Measurements from ENCODE around the gene PLA2G4A.

PLA2G4A gene

DNA sequence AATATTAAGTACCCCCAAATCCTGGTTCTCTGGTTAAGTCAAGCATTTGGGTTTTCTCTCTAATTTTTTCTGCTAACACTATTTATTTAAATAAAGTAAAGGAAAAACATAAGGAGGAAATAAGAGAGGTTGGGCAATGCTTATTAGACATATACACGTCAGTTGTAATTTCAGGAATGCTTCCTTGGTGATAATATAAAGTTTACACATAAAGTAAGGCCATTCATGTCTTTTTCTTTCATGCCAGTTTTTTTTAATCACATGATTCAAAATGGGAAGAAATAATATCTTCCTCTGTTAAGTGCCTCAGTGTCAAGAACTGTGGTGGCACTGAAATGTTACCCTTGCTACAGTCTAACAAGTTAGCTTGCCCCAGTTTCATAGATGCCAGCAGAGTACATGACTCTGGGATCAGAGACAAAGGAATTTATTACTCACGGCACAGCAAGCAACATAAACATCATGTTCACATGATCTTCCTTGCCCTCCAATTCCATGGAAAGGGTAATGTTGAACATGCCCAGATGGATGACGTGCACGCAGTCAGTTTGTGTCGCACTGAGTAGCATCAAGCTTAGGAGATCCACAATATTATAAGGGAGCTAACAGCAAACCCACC lies 184.9 kb downstream of the PLA2G4A start:
- no peak overlapping the region for H3K4me3 ChIP-seq (ENCODE audit: low read depth, low read length)
- no peak for DNase-seq (ENCODE audit: low read depth)
- TF ChIP-seq, protein P1, sequence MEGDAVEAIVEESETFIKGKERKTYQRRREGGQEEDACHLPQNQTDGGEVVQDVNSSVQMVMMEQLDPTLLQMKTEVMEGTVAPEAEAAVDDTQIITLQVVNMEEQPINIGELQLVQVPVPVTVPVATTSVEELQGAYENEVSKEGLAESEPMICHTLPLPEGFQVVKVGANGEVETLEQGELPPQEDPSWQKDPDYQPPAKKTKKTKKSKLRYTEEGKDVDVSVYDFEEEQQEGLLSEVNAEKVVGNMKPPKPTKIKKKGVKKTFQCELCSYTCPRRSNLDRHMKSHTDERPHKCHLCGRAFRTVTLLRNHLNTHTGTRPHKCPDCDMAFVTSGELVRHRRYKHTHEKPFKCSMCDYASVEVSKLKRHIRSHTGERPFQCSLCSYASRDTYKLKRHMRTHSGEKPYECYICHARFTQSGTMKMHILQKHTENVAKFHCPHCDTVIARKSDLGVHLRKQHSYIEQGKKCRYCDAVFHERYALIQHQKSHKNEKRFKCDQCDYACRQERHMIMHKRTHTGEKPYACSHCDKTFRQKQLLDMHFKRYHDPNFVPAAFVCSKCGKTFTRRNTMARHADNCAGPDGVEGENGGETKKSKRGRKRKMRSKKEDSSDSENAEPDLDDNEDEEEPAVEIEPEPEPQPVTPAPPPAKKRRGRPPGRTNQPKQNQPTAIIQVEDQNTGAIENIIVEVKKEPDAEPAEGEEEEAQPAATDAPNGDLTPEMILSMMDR (IDR thresholded peaks at IDR 0.05; ENCODE audit: control insufficient read depth, extremely low read depth, insufficient read depth) = no peak

- TF ChIP-seq, protein P1 (IDR thresholded peaks at IDR 0.05; ENCODE audit: control insufficient read depth, extremely low read depth, insufficient read depth) = no peak
- no peak for DNase-seq (ENCODE audit: low read depth)
- H3K4me3 ChIP-seq (ENCODE audit: low read depth, low read length) = no peak overlapping the region
Observed at GRCh38 chr1:187018291-187018690, 189.5 kb downstream of the PLA2G4A start.

DNA sequence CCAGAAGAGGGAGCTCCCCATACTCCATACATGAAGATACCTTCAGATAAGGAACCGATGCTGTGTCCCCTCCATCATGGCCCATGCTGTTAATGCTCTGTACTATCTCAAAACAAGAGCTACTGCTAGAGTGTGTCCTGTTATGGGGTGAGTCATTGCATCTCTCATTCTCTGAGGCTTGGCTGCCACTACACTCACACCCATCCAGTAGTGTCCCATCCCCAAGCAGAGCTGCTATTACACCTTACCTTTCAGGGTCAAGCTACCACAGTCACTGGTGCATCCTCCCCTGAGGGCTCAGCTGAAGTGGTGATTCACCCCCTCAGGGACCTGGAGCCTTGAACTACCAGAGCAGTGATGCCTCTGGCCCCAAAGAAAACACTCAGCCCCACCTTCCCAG lies 198.5 kb downstream of the PLA2G4A start:
- DNase-seq (ENCODE audit: low read depth) = no peak
- H3K4me3 ChIP-seq (ENCODE audit: low read depth, low read length) = no peak overlapping the region
- TF ChIP-seq, protein P1 (IDR thresholded peaks at IDR 0.05; ENCODE audit: control insufficient read depth, extremely low read depth, insufficient read depth) = no peak

DNA sequence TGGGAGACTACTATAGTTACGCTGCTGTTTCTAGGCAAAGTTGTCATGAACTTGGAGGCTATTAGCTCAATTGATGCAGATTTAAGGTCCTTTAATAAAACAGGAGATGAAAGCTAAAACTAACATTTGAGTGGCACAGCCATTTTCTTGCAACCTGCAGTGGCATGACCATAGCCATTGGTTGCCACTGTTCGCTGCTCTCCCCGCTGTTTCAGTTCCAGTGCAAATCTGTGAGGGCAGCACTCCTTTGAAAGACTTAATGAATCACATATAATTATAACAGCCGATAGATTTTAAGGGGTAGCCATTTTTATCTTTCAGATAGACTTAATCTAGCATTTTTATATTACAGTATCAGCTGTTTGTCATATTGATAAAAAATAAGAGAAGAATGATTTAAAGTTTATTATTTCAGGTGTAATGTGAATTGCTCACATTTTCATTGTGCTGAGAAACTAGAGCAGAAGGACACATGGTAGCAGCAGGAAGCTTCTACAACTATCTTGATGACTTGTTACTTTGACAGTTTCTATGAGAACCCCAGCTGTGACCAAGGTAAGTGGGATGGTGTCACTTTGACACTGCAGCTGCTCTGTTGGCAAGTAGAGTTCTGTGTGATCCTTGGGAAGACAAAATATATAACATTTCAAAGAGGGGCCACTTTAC lies 203.7 kb downstream of the PLA2G4A start:
- TF ChIP-seq, protein P1 (IDR thresholded peaks at IDR 0.05; ENCODE audit: control insufficient read depth, extremely low read depth, insufficient read depth) = no peak
- no peak overlapping the region for H3K4me3 ChIP-seq (ENCODE audit: low read depth, low read length)
- no peak for DNase-seq (ENCODE audit: low read depth)

DNA sequence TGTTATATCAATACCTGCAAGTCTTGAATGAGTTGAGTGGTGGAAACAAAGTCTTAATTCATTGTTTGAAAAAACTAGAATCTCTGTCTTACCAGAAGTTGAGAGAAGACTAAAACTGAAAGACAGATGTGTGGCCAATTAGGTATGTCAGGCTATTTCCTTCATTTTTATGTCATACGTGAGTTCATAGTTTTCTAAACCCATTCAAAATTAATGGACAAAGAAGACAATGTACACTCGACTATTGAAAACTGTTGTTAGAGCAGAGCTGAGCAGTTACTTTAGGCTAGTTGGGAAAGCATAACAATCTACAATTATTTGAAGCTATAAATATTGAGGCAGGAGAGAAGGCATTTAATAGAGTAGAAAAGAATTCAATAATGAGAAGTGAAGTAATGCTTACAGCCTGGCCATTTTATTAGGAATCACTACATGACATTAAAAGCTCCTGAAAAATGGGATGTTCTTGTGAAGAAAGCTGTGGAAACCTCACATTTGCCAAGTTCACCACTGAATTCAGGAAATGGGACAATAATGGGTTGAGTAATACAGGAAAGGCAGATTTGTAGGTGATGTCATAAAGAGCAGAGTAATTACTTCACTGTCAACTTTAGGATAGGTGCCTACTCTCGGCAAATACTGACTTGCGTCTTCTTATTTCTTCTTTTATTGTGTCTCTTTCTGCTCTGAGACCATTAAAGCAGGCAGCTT lies 204.4 kb downstream of the PLA2G4A start:
- TF ChIP-seq, protein P1 (IDR thresholded peaks at IDR 0.05; ENCODE audit: control insufficient read depth, extremely low read depth, insufficient read depth) = no peak
- DNase-seq (ENCODE audit: low read depth) = no peak
- no peak overlapping the region for H3K4me3 ChIP-seq (ENCODE audit: low read depth, low read length)

GRCh38 chr1:187033693-187034390 lies 205.1 kb downstream of the PLA2G4A start:
- H3K4me3 ChIP-seq (ENCODE audit: low read depth, low read length) = no peak overlapping the region
- DNase-seq (ENCODE audit: low read depth) = no peak
- TF ChIP-seq, protein P1 (IDR thresholded peaks at IDR 0.05; ENCODE audit: control insufficient read depth, extremely low read depth, insufficient read depth) = no peak

Data from LNCaP clone FGC (cell line).